ENCODE data around the gene IL15. TPM values are rescaled to one million over a fixed set of nuclear protein-coding genes. Genes with fewer than 3 reads are reported as not detected.

Gene IL15
- total RNA-seq, 1 donor from 2014 or later: 0.77 TPM

DNA sequence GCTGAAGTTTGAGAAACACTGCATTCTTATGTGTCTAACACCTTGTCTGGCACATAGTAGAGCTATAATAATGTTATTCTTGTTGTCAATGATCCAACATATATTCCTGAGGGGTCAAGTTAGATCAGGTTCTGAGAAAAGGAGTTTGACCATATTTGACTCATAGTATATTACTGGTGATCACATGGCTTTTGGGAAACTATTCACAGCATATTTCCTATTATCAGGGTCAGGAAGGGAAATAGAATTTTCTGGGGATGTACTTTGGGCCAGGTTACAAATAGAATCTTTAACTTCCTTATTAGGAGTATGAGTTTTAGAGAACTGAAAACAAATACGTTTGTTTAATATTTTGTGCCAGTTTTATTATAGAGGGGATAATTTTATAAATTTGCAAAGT lies 11.6 kb downstream of the IL15 start:
- Mint-ChIP-seq H3K36me3 (no peaks in the 10 kb centered on the region), H3K4me1 (ENCODE audit: unreplicated experiment) (no peaks in the 10 kb centered on the region), H3K27ac (no peak overlapping the region), H3K9me3 (no peaks in the 10 kb centered on the region), H3K4me3 (no peak overlapping the region), H3K27me3 (peaks cover 20% of the 10 kb centered on the region)
- DNase-seq (ENCODE audit: extremely low spot score, unreplicated experiment): no peak
- TF ChIP-seq, protein P1, sequence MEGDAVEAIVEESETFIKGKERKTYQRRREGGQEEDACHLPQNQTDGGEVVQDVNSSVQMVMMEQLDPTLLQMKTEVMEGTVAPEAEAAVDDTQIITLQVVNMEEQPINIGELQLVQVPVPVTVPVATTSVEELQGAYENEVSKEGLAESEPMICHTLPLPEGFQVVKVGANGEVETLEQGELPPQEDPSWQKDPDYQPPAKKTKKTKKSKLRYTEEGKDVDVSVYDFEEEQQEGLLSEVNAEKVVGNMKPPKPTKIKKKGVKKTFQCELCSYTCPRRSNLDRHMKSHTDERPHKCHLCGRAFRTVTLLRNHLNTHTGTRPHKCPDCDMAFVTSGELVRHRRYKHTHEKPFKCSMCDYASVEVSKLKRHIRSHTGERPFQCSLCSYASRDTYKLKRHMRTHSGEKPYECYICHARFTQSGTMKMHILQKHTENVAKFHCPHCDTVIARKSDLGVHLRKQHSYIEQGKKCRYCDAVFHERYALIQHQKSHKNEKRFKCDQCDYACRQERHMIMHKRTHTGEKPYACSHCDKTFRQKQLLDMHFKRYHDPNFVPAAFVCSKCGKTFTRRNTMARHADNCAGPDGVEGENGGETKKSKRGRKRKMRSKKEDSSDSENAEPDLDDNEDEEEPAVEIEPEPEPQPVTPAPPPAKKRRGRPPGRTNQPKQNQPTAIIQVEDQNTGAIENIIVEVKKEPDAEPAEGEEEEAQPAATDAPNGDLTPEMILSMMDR (conservative IDR thresholded peaks at IDR 0.05): no peak

DNA sequence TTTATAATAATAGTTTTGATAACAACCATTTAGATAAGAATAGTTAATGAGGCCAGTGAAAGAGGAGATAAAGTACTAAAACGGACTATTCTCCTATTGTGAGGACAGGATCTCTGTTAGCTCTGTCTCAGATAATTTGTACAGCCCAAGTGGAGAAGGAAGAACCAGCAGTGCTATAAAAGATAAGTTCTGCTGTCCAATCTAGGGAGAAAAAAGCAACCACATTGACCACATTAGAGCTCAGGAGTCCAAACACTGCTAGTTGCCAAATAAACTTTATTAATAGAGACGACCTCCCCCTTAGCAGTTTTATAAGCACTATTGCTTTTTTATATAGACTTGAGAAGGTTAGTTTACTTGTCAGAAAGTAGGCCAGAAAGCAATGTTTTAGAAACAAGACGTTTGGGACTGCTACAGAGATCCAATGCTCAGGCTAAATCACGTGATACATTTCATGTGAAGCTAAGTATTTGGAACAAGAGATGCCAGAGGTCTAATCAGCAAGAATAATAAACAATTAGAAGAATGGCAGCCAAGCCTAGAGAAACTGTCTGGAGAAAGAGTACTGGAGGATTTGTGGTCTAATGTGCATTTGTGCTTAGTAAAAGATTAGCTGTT lies 15.9 kb downstream of the IL15 start:
- Mint-ChIP-seq H3K4me3 (no peak overlapping the region), H3K36me3 (no peaks in the 10 kb centered on the region), H3K27ac (no peak overlapping the region), H3K4me1 (ENCODE audit: unreplicated experiment) (no peaks in the 10 kb centered on the region), H3K9me3 (no peaks in the 10 kb centered on the region), H3K27me3 (no peaks in the 10 kb centered on the region)
- TF ChIP-seq, protein P1 (conservative IDR thresholded peaks at IDR 0.05): no peak
- no peak for DNase-seq (ENCODE audit: extremely low spot score, unreplicated experiment)

DNA sequence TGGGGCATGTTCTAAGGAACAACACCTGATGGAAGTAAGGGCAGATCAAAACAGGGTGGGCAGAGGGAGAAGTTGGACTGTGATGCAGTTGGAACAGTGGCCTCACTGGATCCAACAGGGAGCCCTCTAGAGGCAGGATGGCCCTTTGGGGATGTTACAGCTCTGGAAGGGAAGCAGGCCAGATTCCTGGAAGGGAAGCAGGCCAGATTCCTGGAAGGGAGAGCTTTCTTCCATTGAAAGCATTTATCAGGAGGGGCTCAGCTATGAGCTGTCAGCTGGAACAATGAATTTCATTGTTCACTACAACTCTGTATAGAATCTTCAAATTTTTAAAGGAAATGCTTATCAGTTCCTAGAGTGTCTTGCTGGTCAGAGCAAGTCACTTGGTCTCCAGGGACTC lies 17.7 kb downstream of the IL15 start:
- Mint-ChIP-seq H3K9me3 (no peaks in the 10 kb centered on the region), H3K27me3 (no peaks in the 10 kb centered on the region), H3K4me1 (ENCODE audit: unreplicated experiment) (no peaks in the 10 kb centered on the region), H3K4me3 (no peak overlapping the region), H3K27ac (no peak overlapping the region), H3K36me3 (no peaks in the 10 kb centered on the region)
- TF ChIP-seq, protein P1 (conservative IDR thresholded peaks at IDR 0.05): peak; percentile 60
- no peak for DNase-seq (ENCODE audit: extremely low spot score, unreplicated experiment)

DNA sequence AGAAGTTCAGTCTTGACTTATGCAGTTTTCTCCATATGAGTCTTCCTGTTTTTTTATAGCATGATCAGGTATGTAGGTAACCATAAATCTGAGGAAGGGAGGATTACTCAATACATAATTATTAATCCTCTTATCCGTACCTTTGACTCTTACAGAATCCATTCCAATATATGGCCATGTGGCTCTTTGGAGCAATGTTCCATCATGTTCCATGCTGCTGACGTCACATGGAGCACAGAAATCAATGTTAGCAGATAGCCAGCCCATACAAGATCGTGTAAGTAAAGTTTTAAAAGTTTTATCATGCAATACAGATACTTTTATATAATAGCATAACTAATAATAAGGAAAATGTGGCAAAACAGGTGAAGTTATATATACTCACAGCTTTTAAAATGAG lies 19.6 kb downstream of the IL15 start:
- Mint-ChIP-seq H3K4me3 (no peak overlapping the region), H3K4me1 (ENCODE audit: unreplicated experiment) (no peaks in the 10 kb centered on the region), H3K36me3 (no peaks in the 10 kb centered on the region), H3K27ac (no peak overlapping the region), H3K9me3 (no peaks in the 10 kb centered on the region), H3K27me3 (no peaks in the 10 kb centered on the region)
- no peak for DNase-seq (ENCODE audit: extremely low spot score, unreplicated experiment)
- TF ChIP-seq, protein P1 (conservative IDR thresholded peaks at IDR 0.05): no peak

DNA sequence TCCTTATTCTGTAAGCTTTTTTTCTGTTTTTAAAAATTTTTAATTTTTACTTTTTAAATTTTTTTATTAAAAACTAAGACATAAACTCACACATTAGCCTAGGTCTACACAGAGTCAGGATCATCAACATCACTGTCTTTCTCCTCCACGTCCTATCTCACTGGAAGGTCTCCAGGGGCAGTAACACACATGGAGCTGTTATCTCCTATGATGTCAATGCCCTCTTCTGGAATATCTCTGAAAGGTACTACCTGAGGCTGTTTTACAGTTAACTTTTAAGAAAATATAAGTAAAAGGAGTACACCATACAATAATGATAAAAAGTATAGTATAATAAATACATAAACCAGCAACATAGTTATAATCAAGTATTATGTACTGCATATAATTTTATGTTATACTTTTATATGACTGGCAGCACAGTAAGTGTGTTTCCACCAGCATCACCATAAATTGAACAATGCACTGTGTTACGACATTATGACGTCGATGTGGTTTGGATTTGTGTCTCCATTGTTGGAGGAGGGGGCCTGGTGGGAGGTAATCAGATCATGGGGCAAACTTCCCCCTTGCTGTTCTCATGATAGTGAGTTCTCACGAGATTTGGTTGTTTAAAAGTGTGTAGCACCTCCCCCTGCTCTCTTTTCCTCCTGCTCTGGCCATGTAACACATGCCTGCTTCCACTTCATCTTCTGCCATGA lies 21.3 kb downstream of the IL15 start:
- TF ChIP-seq, protein P1 (conservative IDR thresholded peaks at IDR 0.05): no peak
- Mint-ChIP-seq H3K36me3 (no peaks in the 10 kb centered on the region), H3K4me1 (ENCODE audit: unreplicated experiment) (no peaks in the 10 kb centered on the region), H3K27me3 (no peaks in the 10 kb centered on the region), H3K4me3 (no peak overlapping the region), H3K27ac (no peak overlapping the region), H3K9me3 (no peaks in the 10 kb centered on the region)
- no peak for DNase-seq (ENCODE audit: extremely low spot score, unreplicated experiment)
